HCT116 (cell line): ENCODE data around the gene NAA20. TPM values are rescaled to one million over a fixed set of nuclear protein-coding genes. Genes with fewer than 3 reads are reported as not detected.

ENCODE experiments used
- ATAC-seq: fragments of 200-7000 bp; cut with Tn5 transposase; 2 replicates; pipeline ENCODE4 v1.9.1; 2020; ENCODE audit warnings: mild to moderate bottlenecking, moderate library complexity
- BruUV-seq: library from RNA; stranded (reverse); fragments of 400-500 nt; replicated peaks from 2 replicates; lab custom pipeline; 2021; lab: Mats Ljungman, UMichigan
- CTCF ChIA-PET: fragments of 300-600 bp; sonication (Branson Sonifier 250); formaldehyde crosslinking; loops from one replicate; lab custom pipeline; 2021; ENCODE audit warnings: antibody characterized with exemption; lab: Charles Lee
- POLR2A ChIA-PET: fragments of 300-600, 350-600 bp; sonication (Branson Sonifier 250); formaldehyde crosslinking; loops from one replicate; lab custom pipeline; 2021; ENCODE audit warnings: antibody characterized with exemption; lab: Charles Lee
- RAD21 ChIA-PET, 2 experiments: fragments of 300-600 bp; sonication (Branson Sonifier 250); formaldehyde crosslinking; loops; one replicate each; lab custom pipeline; 2023; ENCODE audit warnings: low total read pairs in 2 of 2; ENCODE audit not compliant: uncharacterized antibody in 2 of 2, unreplicated experiment in 2 of 2, low non-redundant PET in 1 of 2; lab: Charles Lee
- DNase-seq: peaks from one replicate; pipeline ENCODE4 v3.0.0-alpha.2; 2010; ENCODE audit warnings: low read depth, low spot score
- H2AFZ ChIP-seq: fragments of 200-600 bp; shearing (Covaris generic), sonication (generic); 2 replicates; pipeline ENCODE4 v1.6.1; 2017; ENCODE audit warnings: low read depth, mixed run types, mixed read lengths, antibody characterized with exemption, low read length; ENCODE audit not compliant: poor library complexity, severe bottlenecking
- H3K27ac ChIP-seq: 2 replicates; pipeline ENCODE4 v1.5.1; 2012; ENCODE audit warnings: low read depth, low read length
- H3K27me3 ChIP-seq: fragments of 200-600 bp; sonication (generic); 2 replicates; pipeline ENCODE4 v1.6.1; 2016; ENCODE audit warnings: mixed run types, low read length, mixed read lengths; ENCODE audit not compliant: insufficient read depth
- H3K36me3 ChIP-seq, 2 experiments: fragments of 200-500 bp in 1 of 2; fragments of 200-600 bp in 1 of 2; sonication (Bioruptor generic) in 1 of 2; sonication (generic) in 1 of 2; 2 replicates each; pipeline versions ENCODE4 v1.5.1 to v1.6.1; 2014 to 2016; ENCODE audit warnings: low read length in 2 of 2, inconsistent platforms in 1 of 2, mixed read lengths in 1 of 2, mixed run types in 1 of 2; ENCODE audit not compliant: insufficient read depth in 2 of 2, control insufficient read depth in 1 of 2
- H3K4me1 ChIP-seq, 2 experiments: fragments of 200-600 bp in 1 of 2; sonication (generic) in 1 of 2; 2 replicates each; pipeline versions ENCODE4 v1.5.1 to v1.6.1; 2012 to 2017; ENCODE audit warnings: low read length in 2 of 2, inconsistent platforms in 1 of 2, mild to moderate bottlenecking in 1 of 2, mixed read lengths in 1 of 2, mixed run types in 1 of 2, moderate library complexity in 1 of 2; ENCODE audit not compliant: insufficient read depth in 2 of 2, control insufficient read depth in 1 of 2
- H3K4me2 ChIP-seq: fragments of 200-600 bp; sonication (generic); 2 replicates; pipeline ENCODE4 v1.6.1; 2017; ENCODE audit warnings: mixed run types, low read length, mixed read lengths
- H3K4me3 ChIP-seq, 2 experiments: fragments of 200-600 bp in 1 of 2; sonication (generic) in 1 of 2; replicated peaks in 1 of 2; 2 replicates each; pipeline ENCODE4 v1.5.1; 2011 to 2016; ENCODE audit warnings: low read length in 2 of 2, control low read depth in 1 of 2, low read depth in 1 of 2, mild to moderate bottlenecking in 1 of 2, mixed read lengths in 1 of 2, mixed run types in 1 of 2
- H3K79me2 ChIP-seq: fragments of 200-600 bp; sonication (generic); 2 replicates; pipeline ENCODE4 v1.6.1; 2017; ENCODE audit warnings: mild to moderate bottlenecking, mixed run types, low read length, moderate library complexity, mixed read lengths; ENCODE audit not compliant: insufficient read depth
- H3K9ac ChIP-seq: fragments of 200-600 bp; sonication (generic); 2 replicates; pipeline ENCODE4 v1.6.1; 2016; ENCODE audit warnings: low read length, mixed read lengths
- H3K9me2 ChIP-seq: fragments of 200-600 bp; sonication (generic), shearing (Covaris generic); 2 replicates; pipeline ENCODE4 v1.6.1; 2017; ENCODE audit warnings: mixed run types, mild to moderate bottlenecking, moderate library complexity; ENCODE audit not compliant: insufficient read depth
- H3K9me3 ChIP-seq, 2 experiments: fragments of 200-500 bp in 1 of 2; fragments of 200-600 bp in 1 of 2; sonication (Bioruptor generic) in 1 of 2; sonication (generic) in 1 of 2; 2 replicates each; pipeline ENCODE4 v1.6.1; 2014 to 2017; ENCODE audit warnings: low read length in 2 of 2, mixed read lengths in 2 of 2, inconsistent platforms in 1 of 2, low read depth in 1 of 2, mild to moderate bottlenecking in 1 of 2, mixed run types in 1 of 2, moderate library complexity in 1 of 2; ENCODE audit not compliant: control insufficient read depth in 1 of 2, insufficient read depth in 1 of 2
- H4K20me1 ChIP-seq: fragments of 200-600 bp; sonication (generic), shearing (Covaris generic); 2 replicates; pipeline ENCODE4 v1.6.1; 2017; ENCODE audit warnings: mixed run types, mild to moderate bottlenecking, moderate library complexity; ENCODE audit not compliant: insufficient read depth
- CEBPB ChIP-seq: IDR thresholded peaks from 2 replicates; pipeline ENCODE4 v1.6.1; 2012; ENCODE audit warnings: low read depth
- EGR1 ChIP-seq: IDR thresholded peaks from 2 replicates; pipeline ENCODE4 v1.6.1; 2012; ENCODE audit warnings: low read depth
- FOSL1 ChIP-seq: IDR thresholded peaks from 2 replicates; pipeline ENCODE4 v1.6.1; 2012; ENCODE audit warnings: low read depth
- JUND ChIP-seq: IDR thresholded peaks from 2 replicates; pipeline ENCODE4 v1.6.1; 2012
- intact Hi-C: fragments of 100-400 bp; cut with micrococcal nuclease; formaldehyde crosslinking; loops from 2 replicates; pipeline ENCODE4 v1.10.0; 2022
- total RNA-seq: library from RNA; stranded (reverse); gene quantifications from one replicate; pipeline ENCODE4 v1.2.1, GENCODE V29; 2021; ENCODE audit not compliant: unreplicated experiment
- TF ChIP-seq, protein P1 (sequence below): IDR thresholded peaks from 2 replicates; pipeline ENCODE4 v1.6.1; 2012
- TF ChIP-seq, protein P2 (sequence below), 3 experiments: fragments of 200-600 bp in 1 of 3; sonication (generic) in 1 of 3; IDR thresholded peaks in 2 of 3; conservative IDR thresholded peaks in 1 of 3; 2 replicates each; pipeline ENCODE4 v1.5.1; 2012 to 2017; ENCODE audit warnings: low read depth in 2 of 3, low read length in 2 of 3, antibody characterized with exemption in 1 of 3, borderline replicate concordance in 1 of 3, control low read depth in 1 of 3, mild to moderate bottlenecking in 1 of 3, mixed read lengths in 1 of 3, mixed run types in 1 of 3, moderate library complexity in 1 of 3; ENCODE audit not compliant: insufficient read depth in 1 of 3
- TF ChIP-seq, protein P3 (sequence below): IDR thresholded peaks from 2 replicates; pipeline ENCODE4 v1.6.1; 2011; ENCODE audit warnings: mild to moderate bottlenecking, low read length, moderate library complexity; ENCODE audit not compliant: insufficient replicate concordance; ENCODE audit errors: extremely low read depth

The NAA20 gene
- total RNA-seq, 1 experiment from 2014 or later = 71.5 TPM

DNA sequence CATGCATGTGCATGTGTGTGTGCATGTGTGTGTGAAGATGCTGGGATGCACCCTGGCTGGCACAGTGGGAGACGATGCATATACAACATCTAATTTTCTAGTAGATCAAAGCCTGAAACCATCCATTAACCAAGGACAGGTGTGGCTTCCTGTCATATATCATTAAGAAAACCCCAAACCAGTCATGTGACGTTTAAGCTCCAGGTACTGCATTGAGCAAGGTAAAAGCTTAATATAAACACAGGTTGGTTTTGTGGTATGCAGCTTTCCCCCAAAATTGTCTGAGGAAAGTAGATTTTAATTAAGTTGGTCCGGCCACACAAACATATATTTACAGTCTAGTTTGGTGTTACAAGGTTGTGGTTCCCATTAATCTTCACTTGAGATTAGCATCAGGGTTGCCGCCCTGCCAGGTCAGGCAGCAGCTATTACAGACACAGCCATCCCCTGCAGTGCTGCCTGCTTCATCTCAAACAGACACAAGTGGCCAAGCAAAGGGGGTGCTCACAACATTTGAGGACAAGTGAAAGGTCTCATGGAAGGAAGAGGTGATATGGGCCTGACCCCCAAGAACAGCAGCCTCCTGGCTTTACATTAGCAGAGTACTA is 48.6 kb upstream of the NAA20 start:
- Histone ChIP-seq H3K36me3 (no peaks in the 10 kb centered on the region), H3K4me1 (peaks cover 3 to 20% of the 10 kb centered on the region in 2 experiments; a peak in 2 of 4 replicates), H4K20me1 (no peaks in the 10 kb centered on the region), H3K4me3 (no peak overlapping the region), H3K79me2 (no peaks in the 10 kb centered on the region), H2AFZ (no peak overlapping the region), H3K4me2 (no peak overlapping the region), H3K9ac (no peak overlapping the region), H3K9me2 (no peaks in the 10 kb centered on the region), H3K27ac (no peak overlapping the region), H3K27me3 (no peaks in the 10 kb centered on the region), H3K9me3 (no peaks in the 10 kb centered on the region)
- ChIA-PET POLR2A (no interaction called here), CTCF (no interaction called here), RAD21 (no interaction called here)
- no peak for ATAC-seq
- DNase-seq = no peak
- intact Hi-C loops = no loop called here
- BruUV-seq = no TSS peak
- TF ChIP-seq, protein P1, sequence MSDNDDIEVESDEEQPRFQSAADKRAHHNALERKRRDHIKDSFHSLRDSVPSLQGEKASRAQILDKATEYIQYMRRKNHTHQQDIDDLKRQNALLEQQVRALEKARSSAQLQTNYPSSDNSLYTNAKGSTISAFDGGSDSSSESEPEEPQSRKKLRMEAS = no peak
- TF ChIP-seq, protein P2, sequence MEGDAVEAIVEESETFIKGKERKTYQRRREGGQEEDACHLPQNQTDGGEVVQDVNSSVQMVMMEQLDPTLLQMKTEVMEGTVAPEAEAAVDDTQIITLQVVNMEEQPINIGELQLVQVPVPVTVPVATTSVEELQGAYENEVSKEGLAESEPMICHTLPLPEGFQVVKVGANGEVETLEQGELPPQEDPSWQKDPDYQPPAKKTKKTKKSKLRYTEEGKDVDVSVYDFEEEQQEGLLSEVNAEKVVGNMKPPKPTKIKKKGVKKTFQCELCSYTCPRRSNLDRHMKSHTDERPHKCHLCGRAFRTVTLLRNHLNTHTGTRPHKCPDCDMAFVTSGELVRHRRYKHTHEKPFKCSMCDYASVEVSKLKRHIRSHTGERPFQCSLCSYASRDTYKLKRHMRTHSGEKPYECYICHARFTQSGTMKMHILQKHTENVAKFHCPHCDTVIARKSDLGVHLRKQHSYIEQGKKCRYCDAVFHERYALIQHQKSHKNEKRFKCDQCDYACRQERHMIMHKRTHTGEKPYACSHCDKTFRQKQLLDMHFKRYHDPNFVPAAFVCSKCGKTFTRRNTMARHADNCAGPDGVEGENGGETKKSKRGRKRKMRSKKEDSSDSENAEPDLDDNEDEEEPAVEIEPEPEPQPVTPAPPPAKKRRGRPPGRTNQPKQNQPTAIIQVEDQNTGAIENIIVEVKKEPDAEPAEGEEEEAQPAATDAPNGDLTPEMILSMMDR (IDR thresholded peaks at IDR 0.05 in 2 of 3, conservative IDR thresholded peaks at IDR 0.05 in 1 of 3; ENCODE audit: borderline replicate concordance in 1 of 3, insufficient read depth in 1 of 3, low read depth in 2 of 3, low read length in 2 of 3) = no peak
- TF ChIP-seq, protein P3, sequence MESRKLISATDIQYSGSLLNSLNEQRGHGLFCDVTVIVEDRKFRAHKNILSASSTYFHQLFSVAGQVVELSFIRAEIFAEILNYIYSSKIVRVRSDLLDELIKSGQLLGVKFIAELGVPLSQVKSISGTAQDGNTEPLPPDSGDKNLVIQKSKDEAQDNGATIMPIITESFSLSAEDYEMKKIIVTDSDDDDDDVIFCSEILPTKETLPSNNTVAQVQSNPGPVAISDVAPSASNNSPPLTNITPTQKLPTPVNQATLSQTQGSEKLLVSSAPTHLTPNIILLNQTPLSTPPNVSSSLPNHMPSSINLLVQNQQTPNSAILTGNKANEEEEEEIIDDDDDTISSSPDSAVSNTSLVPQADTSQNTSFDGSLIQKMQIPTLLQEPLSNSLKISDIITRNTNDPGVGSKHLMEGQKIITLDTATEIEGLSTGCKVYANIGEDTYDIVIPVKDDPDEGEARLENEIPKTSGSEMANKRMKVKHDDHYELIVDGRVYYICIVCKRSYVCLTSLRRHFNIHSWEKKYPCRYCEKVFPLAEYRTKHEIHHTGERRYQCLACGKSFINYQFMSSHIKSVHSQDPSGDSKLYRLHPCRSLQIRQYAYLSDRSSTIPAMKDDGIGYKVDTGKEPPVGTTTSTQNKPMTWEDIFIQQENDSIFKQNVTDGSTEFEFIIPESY = no peak
- TF ChIP-seq FOSL1 (no peak), CEBPB (no peak), EGR1 (no peak), JUND (no peak)
